ENCODE data around the gene B3GNT4. TPM values are rescaled to one million over a fixed set of nuclear protein-coding genes. Genes with fewer than 3 reads are reported as not detected.
"Not testable (repeated sequence)": the region's sequence is repeated elsewhere in the genome, so short reads cannot be mapped to it uniquely, and the experiment has no call there.

B3GNT4 gene
- not detected in 2 replicates for total RNA-seq

DNA sequence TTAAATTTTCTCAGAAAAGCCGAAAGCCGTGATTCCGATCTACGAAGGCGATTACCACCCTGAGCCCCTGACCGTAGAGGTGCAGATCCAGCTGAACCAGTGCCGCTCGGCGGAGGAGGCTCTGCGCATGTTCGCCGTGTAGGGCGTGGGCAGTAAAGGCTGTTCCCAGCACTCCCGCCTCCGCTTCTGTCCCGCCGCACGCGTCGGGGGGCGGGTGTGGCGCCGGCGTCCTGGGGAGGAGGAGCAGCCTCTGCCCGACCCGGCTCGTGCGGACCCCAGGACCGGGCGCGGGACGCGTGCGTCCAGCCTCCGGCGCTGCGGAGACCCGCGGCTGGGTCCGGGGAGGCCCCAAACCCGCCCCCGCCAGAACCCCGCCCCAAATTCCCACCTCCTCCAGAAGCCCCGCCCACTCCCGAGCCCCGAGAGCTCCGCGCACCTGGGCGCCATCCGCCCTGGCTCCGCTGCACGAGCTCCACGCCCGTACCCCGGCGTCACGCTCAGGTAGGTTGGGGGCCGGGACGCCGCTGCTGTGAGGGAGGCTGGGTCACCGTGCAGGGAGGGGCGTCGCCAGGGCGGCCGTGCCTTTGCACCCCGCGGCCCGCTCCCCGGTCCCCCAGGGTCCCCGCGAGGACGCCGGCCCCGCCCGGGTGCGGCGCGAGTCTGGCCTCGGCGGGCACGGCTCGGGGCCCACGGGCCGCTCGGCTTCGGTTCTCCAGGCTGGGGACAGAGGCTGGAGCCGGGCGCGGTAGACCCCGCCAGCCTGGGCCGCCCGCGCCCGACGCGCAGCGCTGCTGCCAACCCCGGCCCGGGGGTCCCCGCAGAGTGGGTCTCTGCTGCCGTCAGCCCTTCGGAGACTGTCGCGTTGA lies at the start of gene B3GNT4:
Gene B3GNT4 (plus strand): TSS at position 409 of the 866 bp plus-strand sequence. CDS start 910 bp downstream, outside the sequence.
- no peak for DNase-seq (ENCODE audit: extremely low read depth, low read depth, low spot score)

DNA sequence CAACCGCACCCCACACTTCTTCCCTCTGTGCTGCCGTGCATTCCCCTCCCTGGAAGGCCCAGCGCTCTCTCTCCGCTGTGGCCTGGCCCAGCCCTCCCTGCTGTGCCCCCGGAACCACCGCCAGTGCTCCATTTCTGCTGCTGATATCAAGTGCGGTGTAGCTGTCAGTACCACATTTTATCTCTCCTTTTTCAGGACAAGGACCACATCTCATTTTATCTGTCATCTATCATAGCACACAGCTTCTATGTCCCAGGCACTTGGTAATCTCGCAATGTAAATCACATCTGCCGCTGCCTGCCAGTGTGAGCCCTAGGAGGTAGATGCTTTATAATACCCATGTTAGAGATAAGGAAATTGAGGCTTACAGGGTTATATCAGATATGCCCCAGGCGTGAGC lies 47.8 kb upstream of the B3GNT4 start:
- no peak for DNase-seq (ENCODE audit: extremely low read depth, low read depth, low spot score)

DNA sequence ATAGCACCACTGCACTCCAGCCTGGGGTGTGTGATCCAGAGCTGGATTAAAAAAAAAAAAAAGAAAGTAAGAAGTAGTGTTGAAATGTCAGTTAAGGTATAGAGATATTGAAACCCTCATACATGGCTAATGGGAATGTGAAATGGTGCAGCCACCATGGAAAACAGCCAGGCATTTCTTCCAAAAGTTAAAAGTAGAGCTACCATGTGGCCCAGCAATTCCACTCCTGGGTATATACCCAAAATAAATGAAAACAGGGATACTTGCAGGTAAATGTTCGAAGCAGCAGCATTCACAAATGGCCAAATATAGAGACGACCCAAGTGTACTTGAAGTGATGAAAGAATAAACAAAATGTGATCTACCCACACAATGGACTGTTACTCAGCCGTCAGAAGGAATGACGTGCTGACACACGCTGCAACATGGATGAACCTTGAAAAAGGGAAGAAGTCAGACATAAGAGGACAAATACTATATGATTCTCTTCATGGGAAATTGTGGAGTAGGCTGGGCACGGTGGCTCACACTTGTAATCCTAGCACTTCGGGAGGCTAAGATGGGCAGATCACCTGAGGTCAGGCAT lies 44.7 kb upstream of the B3GNT4 start:
- DNase-seq (ENCODE audit: extremely low read depth, low read depth, low spot score) = no peak

DNA sequence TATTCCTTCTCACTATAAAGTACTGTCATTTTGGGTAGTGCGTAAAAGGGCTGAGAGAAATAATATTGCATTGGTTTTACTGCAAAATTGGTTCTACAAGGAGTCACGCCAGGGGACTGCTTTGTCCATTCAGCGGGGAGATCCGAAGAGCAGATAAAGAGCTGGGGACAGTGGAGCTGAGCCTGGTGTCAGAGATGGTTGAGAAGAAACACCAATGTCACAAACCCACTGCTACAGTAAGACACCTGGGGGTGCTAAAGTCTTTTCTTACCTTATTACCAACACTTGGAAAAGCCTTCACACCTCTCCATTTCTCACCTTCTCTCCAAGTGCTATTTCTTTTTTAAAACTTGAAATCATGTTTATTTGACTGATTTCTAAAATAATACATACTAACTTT lies 43.6 kb upstream of the B3GNT4 start:
- no peak for DNase-seq (ENCODE audit: extremely low read depth, low read depth, low spot score)

DNA sequence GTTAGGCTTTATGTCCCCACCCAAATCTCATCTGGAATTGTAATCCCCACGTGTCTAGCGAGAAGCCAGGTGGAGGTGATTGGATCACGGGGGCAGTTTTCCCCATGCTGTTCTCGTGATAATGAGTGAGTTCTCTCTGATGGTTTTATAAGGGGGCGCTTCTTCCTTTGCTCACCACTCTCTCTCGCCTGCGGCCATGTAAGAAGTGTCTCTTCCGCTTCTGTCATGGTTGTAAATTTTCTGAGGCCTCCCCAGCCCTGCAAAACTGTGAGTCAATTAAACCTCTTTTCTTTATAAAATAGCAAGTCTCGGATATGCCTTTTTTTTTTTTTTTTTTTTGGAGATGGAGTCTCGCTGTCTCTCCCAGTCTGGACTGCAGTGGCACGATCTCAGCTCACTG lies 42.7 kb upstream of the B3GNT4 start:
- DNase-seq (ENCODE audit: extremely low read depth, low read depth, low spot score) = no peak

DNA sequence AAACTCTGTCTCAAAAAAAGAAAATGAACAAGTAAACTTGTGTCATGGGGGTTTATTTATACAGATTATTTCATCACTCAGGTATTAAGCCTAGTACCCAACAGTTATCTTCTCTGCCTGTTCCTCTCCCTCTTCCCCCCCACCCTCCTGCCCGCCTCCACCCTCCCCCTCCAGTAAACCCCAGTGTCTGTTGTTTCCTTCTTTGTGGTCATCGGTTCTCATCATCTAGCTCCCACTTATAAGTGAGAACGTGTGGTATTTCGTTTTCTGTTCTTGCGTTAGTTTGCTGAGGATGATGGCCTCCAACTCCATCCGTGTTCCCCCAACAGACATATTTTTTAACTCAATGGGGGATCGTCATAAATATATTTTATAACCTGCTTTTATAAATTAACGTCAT lies 41.8 kb upstream of the B3GNT4 start:
- DNase-seq (ENCODE audit: extremely low read depth, low read depth, low spot score) = no peak

DNA sequence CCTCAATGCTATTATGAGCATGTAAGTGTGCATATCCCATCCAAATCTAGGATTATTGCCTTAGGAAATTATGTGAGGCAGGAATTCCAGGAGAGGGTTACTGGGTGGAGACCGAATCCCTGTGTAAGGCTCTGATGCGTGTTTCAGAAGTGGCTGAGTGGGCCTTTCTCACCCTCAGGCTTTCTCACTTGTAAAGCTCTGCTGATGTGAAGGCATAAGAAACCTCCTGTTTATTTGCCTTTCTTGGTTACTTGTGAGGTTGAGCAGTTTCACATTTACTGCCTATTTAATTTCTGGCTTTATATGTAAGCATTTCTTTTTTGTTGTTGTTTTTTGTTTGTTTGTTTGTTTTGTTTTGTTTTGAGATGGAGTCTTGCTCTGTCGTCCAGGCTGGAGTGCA lies 40.5 kb upstream of the B3GNT4 start:
- no peak for DNase-seq (ENCODE audit: extremely low read depth, low read depth, low spot score)

DNA sequence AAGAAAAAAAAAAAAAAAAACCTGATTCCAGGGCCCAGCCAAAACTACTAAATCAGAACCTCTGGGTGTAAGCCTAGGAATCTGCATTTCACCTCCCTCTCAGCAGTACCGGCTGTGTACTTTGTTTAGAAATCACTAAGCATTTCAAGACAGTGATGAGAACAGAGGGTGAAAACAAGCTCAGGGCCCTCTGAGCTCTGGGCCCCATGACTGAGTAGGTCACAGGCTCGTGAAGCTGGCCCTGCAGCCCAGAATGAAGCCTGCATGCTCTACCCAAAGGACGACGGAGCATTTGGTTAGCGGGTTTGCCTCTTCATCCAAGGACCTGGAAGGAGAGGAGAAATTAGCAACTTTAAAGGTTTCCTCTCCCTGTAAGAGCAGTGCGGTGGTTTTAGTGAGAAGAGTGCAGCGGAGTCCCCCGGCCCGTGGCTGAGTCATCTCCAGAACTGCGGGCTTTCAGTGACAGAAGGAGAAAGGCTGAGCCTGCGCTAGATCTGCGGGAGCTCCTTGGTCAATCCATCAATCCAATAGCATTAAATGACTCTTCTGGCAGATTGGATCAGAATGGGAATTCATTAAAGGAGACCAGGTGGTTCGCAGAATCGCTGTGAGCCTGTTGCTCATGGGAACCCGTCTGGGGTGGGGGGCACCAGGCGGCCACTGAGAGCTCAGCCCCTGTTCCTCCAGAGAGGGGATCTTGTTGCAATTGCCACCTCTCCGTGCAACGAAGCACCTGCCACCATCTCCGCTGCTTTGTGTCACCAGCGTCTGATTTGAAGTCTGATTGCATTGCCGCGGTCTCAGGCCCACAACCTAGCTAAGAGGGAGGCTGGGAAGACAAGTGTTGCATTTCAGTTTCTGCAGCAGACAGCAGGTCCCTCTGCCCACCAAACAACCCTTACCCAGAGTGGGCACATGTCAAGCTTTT lies 36.8 kb upstream of the B3GNT4 start:
- no peak for DNase-seq (ENCODE audit: extremely low read depth, low read depth, low spot score)

DNA sequence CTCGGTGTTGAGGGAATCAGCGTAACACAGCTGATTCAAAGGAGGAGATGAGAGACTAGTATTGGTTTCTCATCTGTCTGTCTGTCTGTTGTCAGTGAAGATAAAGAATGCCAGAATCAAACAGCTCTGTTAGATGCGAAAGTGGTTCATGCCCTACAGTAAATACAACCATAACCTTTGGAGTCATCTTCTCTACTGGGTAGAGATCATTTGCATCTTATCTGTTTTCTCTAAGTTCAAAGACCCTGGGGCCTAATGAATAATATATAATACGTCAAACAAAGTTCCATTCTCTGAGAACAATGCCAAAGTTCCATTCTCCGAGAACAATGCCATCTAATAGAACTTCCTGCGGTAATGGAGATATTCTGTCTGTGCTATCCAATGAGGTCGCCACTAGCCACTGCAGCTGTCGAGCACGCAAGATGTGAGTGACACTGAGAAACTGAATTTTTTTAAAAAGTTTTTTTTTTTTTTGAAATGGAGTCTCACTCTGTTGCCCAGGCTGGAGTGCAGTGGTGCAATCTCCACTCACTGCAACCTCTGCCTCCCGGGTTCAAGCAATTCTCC lies 36.1 kb upstream of the B3GNT4 start:
- DNase-seq (ENCODE audit: extremely low read depth, low read depth, low spot score) = peak; percentile 9

DNA sequence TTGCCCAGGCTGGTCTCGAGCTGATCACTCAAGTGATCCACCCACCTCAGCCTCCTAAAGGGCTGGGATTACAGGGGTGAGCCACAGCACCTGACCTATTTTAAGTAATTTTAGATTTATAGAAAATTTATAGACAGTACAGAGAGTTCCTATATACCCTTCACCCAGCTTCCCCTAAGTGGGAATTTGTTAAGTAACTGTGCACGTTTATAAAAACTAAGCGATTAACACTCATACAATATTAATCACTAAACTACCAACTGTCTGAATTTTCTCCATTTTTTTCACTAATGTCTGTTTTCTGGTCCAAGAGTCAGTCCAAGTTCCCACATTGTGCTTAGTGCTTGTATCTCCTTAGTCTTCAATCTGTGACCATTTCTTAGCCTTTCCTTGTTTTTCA lies 35.0 kb upstream of the B3GNT4 start:
- no peak for DNase-seq (ENCODE audit: extremely low read depth, low read depth, low spot score)

DNA sequence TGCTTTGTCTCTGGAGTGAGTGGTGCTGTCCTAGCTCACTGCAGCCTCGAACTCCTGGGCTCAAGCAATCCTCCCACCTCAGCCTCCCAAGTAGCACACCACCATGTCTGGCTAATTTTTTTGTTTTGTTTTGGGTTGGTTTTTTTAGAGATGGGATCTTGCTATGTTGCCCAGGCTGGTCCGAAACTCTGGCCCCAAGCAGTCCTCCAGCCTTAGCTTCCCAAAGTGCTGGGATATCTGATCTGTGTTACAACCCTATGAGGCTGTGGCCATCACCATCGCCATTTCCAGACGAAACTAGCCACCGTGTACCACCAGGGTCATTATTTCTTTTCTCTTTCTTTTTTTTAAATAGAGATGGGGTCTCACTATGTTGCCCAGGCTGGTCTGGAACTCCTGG lies 32.1 kb upstream of the B3GNT4 start:
- no peak for DNase-seq (ENCODE audit: extremely low read depth, low read depth, low spot score)

DNA sequence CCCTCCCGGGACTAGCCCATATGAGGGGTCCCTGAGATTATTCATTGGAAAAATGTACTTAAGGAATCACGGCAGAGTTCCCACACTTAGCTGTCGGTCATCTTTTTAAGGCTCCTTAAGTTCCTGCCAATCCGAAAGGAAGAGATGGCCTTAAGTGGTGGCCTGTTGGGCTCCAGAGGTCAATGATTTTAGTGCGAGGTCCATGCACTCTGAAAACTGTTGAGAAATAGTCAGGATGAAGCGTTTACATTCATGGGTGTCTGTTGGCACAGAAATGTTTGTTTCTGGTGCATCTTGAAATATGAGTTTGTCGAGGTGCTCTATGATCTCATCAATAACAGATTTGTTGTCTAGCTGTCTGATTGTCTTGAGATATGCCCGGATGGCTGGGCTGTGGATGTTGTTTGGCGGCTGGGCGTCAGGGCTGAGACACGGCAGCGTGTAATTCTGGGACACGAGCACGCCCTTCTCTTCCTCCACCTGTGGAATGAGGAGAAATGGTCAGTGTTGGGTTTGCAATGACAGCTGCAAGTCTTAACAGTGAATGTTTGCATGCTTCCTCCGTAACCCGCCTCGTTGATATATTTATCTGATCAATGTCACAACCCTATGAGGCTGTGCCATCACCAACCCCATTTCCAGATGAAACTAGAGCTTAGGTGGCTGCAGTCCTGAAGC lies 31.1 kb upstream of the B3GNT4 start:
- DNase-seq (ENCODE audit: extremely low read depth, low read depth, low spot score) = no peak

DNA sequence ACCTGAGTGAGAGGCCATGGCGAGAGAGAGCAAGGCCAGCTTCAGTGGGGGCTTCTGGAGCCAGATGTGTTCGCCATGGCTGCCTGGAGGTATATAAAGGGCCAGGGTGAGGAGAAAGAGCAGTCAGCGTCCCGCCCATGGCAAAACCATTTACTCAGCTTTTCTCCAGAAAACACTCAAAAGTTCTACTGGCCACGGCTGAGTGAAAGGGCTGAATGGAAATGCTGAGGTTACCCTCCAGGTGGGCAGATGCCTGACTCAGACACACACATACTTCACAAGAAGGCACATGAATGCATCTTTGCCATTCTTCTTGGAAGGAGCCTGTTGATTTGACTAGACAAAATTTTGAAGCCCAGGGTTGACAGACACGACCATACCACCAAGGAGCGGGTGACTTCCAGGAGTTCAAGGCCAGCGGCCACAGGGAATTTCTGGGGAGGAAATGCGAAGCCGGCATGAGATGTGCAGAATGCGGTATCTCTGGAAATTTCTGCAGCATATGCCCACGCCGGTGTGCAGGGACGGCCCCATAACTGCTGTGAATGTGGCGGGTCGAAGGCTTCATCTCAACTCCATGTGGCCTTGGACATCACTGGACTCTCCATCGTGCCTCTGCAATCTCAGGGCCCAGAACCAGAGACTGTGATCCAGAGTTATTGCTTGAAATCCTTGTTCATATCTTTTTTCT lies 29.2 kb upstream of the B3GNT4 start, which contains the start of gene IL31:
Gene IL31 (minus strand): TSS at position 67 of the 691 bp plus-strand sequence. CDS start 49 bp downstream, at position 18.
- DNase-seq (ENCODE audit: extremely low read depth, low read depth, low spot score) = no peak

DNA sequence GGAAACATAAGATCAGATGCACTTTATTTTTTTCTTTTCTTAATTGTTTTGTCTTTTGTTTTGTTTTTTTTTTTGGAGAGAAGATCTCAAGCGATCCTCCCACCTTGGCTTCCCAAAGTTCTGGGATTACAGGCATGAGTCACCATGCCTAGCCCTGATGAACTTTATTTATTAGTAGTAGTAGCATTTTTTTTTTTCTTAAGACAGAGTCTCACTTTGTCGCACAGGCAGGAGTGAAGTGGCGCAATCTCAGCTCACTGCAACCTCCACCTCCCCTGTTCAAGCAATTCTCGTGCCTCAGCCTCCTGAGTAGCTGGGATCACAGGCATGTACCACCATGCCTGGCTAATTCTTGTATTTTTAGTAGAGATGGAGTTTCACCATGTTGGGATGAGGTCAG lies 27.0 kb upstream of the B3GNT4 start:
- not testable (repeated sequence) for DNase-seq (ENCODE audit: extremely low read depth, low read depth, low spot score)

DNA sequence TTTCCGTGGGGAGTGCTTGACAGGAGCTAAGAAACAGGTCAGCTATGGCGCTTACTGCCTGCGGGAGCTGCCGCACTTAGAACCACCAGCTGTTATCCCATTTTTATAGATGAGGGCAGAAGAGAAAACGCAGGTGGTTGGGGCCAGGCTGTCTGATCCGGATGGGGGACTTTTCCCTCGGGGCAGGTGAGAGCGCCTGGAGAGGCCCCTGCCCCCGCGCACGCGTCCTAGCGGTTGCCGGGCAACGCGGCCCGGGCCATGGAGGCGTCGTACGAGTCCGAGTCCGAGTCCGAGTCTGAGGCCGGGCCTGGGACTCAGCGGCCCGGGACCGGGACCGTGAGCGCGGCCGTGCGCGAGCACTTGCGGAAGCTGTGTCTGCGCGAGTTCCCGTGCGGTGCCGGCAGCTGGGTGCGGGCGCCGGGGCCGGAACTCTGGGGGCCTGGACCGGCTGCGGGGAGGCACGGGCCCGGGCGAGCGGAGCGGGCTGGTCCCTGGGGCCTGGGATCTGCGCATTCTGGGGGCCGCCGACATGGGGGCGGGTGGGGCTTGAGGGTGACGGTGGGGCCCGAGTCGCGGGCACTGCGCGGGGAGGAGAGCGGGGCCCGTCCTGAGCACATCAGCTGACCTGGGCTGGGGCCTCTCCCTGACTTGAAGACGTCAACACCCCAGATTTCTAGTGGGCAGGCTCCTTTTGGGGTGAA lies 20.5 kb upstream of the B3GNT4 start, which contains the start of gene LRRC43:
Gene LRRC43 (plus strand): TSS at position 237 of the 701 bp plus-strand sequence. CDS start 22 bp downstream, at position 259.
- no peak for DNase-seq (ENCODE audit: extremely low read depth, low read depth, low spot score)

DNA sequence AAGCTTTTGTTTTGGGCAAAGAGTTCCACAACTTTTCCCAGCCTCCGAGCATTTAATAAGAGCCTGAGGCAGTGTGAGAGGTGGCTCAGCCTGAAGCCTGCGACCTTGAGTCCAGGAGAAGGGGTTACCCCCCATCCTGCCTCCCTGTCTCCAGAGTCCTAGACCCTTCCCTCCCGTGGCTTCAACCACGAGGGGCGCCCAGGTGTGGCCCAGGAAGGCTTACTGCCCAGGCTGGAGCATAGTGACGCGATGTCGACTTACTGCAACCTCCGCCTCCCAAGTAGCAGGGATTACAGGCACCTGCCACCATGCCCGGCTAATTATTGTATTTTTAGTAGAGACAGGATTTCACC lies 19.9 kb upstream of the B3GNT4 start:
- no peak for DNase-seq (ENCODE audit: extremely low read depth, low read depth, low spot score)

DNA sequence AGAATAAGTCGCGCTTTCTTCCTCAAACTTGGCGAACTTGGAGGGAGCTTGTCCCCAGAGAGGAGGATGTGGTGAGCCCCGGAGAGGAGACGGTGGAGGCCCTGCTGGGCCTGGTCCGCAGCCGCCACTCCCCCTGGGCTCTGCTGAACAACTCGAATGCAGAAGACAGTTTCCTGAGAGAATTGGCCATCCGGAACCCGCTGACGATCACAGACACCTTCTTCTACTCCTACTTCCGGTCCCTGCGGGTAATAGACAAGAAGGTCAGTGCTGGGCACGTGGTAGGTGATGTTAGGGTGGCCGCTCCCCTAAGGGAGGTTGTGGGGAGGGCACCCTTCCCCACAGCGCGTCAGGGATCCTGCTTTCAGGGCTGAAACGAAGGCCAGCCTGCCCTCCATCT lies 19.0 kb upstream of the B3GNT4 start:
- DNase-seq (ENCODE audit: extremely low read depth, low read depth, low spot score) = no peak

DNA sequence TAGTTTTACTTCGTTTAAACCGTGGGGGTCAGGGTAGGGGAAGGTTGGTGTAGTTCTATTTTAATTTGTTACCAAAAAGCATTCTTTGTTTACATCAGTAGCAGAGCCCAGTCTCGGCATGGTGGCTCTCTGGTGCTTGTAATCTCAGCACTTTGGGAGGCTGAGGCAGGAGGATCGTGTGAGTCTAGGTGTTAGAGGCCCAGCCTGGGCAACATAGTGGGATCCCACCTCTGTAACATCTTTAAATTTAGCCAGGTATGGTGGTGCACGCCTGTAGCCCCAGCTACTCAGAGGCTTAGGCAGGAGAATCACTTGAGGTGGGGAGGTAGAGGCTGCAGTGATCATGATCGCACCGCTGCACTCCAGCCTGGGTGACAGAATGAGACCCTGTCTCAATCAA lies 18.4 kb upstream of the B3GNT4 start:
- DNase-seq (ENCODE audit: extremely low read depth, low read depth, low spot score) = no peak

DNA sequence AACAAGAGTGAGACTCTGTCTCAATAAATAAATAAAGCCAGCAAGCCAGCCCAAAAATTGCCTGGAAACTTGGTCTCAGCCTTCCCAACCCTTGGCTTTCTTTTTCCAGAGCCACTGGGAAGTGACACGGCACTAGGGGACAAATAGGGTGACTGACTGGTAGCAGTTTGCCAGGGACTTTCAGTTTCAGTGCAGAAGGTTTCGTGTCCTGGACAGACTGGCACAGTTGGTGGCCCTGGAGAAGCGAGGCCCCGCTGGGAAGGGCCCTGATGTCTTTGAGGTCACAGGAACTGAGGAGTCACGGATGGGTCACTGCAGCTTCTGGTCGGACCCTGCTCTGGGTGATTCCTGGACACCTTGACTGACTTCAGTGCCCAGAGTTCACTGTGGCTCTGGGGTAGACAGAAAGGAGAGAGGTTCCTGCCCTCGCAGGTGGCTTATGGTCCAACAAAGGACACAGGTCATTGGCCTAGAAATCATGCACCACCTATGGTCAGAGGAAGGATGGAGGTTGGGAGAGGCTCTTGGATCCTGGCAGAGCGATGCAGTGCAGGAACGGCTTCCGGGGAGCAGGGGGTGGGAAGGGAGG lies 17.9 kb upstream of the B3GNT4 start:
- DNase-seq (ENCODE audit: extremely low read depth, low read depth, low spot score) = no peak
